Stimulated activated CD4-positive, alpha-beta T cell treated with anti-CD3 and anti-CD28 coated beads, Interleukin-1b, Interleukin-23, amount 100 ng/mL, for 1 hour (primary cell): ENCODE data around the gene SOCS4.

ENCODE experiments used
- DNase-seq, 2 donors: peaks; one replicate each; pipeline ENCODE4 v3.0.0-alpha.2; 2020; ENCODE audit warnings: low read depth in 2 of 2

The SOCS4 gene

GRCh38 chr14:55085060-55085660, 58.1 kb downstream of the SOCS4 start:
- DNase-seq = no peak

GRCh38 chr14:55086938-55087337, 59.9 kb downstream of the SOCS4 start:
- DNase-seq = no peak

GRCh38 chr14:55088356-55088755, 61.3 kb downstream of the SOCS4 start:
- no peak for DNase-seq

GRCh38 chr14:55092341-55092740, 65.3 kb downstream of the SOCS4 start:
- DNase-seq = no peak

- no peak for DNase-seq
Measured at GRCh38 chr14:55094292-55095157, 67.5 kb downstream of the SOCS4 start.

- no peak for DNase-seq
Measured at GRCh38 chr14:55097881-55098560, 71.0 kb downstream of the SOCS4 start.

- DNase-seq = no peak
Measured at GRCh38 chr14:55098561-55098898, 71.5 kb downstream of the SOCS4 start.
